SK-N-SH (cell line): ENCODE results near the gene FAIM2.

Source experiments
- CTCF ChIP-seq: fragments of 200-600 bp; sonication (generic); IDR thresholded peaks from 2 replicates; pipeline ENCODE4 v1.6.1; 2017; ENCODE audit warnings: antibody characterized with exemption, mild to moderate bottlenecking, moderate library complexity
- MAX ChIP-seq: IDR thresholded peaks from 2 replicates; pipeline ENCODE4 v1.4.0; 2012; ENCODE audit warnings: low read depth
- REST ChIP-seq: IDR thresholded peaks from 2 replicates; pipeline ENCODE4 v1.6.1; 2012; ENCODE audit warnings: mild to moderate bottlenecking, low read depth, low read length, moderate library complexity

- TF ChIP-seq MAX (no peak), REST (no peak), CTCF (no peak)
Observed at GRCh38 chr12:49824895-49825294, 78.8 kb downstream of the FAIM2 start.
